HG03565 (cell line): ENCODE measurements around the gene ETFB.
"Not testable (repeated sequence)": the region's sequence is repeated elsewhere in the genome, so short reads cannot be mapped to it uniquely, and the experiment has no call there.

Experiments
- ATAC-seq: cut with Tn5 transposase; IDR thresholded peaks from one replicate; pipeline ENCODE4 v1.9.1; 2021; ENCODE audit warnings: mild to moderate bottlenecking, moderate library complexity; ENCODE audit not compliant: unreplicated experiment

ETFB gene

GRCh38 chr19:51365965-51366388 is at the start of gene ETFB:
TSS of gene ETFB (minus strand) at chr19:51366388. CDS start at chr19:51366326, 62 bp downstream.
- ATAC-seq, result no peak

DNA sequence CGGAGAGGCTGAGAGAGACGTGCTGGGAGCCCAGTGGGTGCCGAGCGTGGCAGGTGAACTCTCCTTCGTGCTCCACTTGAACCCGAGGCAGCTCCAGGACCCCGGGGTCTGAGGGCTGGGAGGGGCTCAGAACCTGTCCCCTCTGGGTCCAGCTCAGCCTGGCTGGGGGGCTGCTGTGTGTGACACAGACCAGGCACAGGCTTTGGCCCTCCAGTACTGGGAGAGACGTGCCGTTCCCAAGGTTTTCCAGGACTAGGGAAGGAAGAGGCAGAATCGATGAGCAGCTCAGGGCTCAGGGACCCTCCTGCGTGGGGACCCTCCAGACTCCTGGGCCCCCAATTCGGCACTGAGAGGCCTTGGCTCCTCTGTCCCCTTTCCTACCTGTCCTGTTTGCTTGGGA is 49.0 kb upstream of the ETFB start:
- ATAC-seq, result no peak

DNA sequence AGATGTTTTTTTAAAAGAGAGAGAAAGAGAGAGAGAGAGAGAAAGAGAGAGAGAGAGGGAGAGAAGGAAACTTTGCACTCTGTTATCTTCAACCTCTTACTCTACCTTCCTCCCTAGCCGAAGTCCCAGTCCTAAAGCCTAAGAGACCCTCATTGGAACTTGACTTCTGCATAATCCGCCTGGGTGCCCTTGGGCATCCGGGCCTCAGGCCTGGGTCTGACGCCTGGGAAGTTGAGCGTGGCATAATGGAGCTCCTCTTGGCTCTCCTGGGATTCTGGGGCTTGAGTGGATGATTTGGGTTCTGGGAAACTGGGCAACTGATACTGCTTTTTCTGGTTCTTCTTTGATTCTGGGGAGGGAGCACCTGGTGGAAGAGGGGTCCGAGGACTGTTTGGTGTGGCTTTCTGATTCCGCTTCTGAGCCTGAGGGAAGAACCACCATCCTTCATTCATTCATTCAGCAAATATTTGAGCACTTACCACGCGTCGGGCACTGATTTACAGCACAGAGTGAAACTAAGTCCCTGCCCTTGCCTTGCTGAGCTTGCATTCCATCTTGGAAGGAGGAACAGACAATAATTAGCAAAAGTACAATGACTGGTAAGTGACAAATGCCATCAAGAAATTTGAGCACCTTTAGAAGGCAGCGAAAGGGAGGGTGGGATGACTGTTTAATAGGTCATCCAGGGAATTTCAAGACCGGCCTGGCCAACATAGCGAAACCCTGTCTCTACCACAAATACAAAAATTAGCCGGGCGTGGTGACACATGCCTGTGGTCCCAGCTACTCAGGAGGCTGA is 45.0 kb upstream of the ETFB start:
- ATAC-seq, result no peak

- ATAC-seq, result no peak
Observed at GRCh38 chr19:51407511-51408131, 41.4 kb upstream of the ETFB start.

DNA sequence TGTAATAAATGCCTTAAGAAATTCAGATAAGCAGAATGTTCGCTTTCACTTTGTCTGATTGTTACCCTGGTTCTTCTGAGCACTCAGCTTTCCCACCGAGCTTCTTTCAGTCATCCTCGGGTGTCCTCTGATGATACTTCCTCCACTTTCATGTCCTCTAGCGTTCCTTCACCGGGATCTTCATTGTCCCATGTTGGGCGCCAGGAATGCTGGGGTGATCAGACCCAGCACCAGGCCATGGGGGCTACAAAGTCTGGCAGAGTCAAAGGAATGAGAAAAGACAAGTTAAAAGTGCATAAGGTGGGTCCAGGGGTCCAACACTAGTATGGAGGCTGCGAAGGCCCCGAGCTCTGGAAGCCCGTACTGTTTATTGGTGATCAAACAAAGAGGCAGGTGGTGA is 35.9 kb upstream of the ETFB start:
- no peak for ATAC-seq

GRCh38 chr19:51399936-51400335 is 33.7 kb upstream of the ETFB start:
- ATAC-seq, result not testable (repeated sequence)

DNA sequence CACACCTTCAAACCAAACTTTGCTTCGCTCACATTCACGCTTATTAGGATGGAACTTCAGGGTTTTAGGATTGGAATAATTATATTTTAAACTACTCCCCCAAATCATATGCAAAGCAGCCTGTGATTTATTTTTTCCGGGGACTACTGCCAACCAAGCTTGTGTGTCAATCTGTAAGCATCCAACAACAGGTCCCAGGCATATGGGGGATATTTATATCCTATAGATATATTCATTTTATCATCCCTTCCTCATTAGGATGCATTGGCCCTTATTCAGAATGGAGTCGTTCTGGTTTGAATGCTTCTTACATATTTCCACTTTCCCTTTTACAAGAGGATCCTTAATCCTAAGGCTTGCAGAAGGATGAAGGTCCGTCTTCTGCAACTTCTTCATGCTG is 33.0 kb upstream of the ETFB start:
- no peak for ATAC-seq

GRCh38 chr19:51398096-51398704 is 32.0 kb upstream of the ETFB start:
- no peak for ATAC-seq

DNA sequence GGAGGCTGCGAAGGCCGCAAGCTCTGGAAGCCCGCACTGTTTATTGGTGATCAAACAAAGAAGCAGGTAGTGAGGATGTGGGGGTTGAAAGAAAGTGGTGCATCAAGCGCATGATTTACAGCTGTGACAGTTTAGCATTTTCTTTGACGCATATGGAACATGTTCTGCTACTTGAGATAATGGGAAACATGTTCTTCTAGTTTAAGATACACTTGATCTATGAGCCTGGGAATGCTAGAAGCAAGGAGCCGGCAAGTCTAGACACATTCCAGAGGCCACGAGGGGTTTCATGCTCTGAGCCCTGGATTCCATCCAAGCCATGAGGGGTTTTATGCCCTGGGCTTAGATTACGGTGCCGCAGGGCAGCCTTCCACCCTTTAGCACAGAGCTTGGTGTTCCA is 31.3 kb upstream of the ETFB start:
- ATAC-seq, result not testable (repeated sequence)

- no peak for ATAC-seq
Observed at GRCh38 chr19:51396175-51396574, 30.0 kb upstream of the ETFB start.

- peak; percentile 81 for ATAC-seq
Observed at GRCh38 chr19:51394050-51394836, 28.1 kb upstream of the ETFB start.

GRCh38 chr19:51392701-51393100 is 26.5 kb upstream of the ETFB start:
- no peak for ATAC-seq

DNA sequence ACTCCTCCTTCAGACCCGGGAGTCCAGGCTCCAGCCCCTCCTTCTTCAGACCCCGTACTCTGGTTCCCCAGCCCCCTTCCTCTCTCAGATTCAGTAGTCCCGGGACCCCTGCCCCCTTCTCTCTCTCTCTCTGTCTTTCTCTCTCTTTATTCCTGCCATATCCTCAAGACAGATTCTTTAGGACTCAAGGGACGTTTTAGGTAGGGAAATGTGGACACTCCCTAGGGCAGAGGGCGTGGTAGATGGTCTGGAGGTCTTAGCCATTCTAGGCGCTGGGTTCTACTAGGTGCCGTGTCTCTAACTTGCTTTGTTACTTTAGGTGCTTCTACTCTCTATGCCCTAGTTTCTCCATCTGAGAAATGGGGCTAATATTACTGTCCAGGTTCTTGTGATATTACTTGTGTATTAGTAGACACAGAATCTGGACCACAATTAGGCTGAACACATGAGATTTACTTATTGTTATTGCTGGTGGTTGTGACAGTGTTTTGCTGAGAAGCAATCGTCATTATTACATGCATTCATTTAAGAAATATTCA is 25.0 kb upstream of the ETFB start:
- no peak for ATAC-seq

GRCh38 chr19:51389143-51389542 is 23.0 kb upstream of the ETFB start:
- no peak for ATAC-seq

DNA sequence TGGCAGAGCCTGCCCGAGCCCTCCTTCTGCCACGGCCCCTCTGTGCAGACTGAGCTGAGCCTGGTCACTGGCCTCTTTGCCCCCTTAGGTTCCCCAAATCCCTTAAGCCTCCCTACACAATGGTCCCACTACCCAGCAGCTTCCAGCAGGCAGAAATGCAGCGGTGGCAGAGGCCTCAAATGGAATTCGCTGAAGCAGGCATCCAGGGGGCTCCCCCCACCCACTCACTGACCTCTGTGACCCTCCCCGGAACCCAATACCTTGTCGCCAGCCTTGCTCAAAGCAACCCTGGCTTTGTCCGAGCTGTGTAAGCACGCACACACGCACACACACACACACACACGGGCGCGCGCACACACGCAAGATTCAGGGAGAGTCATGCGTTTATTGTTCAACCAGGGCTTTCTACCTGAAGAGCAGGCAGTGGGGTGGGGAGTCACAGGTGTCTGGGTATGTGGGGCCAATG is 21.8 kb upstream of the ETFB start, which contains the start of gene LIM2:
TSS of gene LIM2 (minus strand) at position 51 of the 466 bp plus-strand sequence. CDS start 531 bp downstream, outside the sequence.
- no peak for ATAC-seq

- no peak for ATAC-seq
Observed at GRCh38 chr19:51386882-51387520, 20.8 kb upstream of the ETFB start.

DNA sequence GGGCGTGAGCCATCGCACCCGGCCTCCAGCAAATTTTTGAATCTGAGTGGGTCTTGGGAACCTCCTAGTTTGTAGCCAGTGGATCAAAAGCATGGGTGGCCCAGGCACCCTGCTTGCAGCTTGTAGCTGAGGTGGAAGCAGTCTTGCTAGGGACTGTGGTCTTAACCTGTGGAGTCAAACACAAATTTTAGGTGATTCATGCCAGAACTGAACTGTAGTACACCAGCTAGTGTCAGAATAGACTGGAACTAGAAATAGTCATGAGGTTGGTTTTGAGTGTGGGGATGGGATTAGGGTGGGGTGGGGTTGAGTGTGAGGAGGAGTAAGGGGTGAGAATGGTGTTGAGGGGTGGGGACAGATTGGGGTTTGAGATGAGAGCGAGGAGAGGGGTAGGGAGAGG is 15.8 kb upstream of the ETFB start:
- no peak for ATAC-seq

- ATAC-seq, result no peak
Observed at GRCh38 chr19:51380379-51380778, 14.2 kb upstream of the ETFB start.

DNA sequence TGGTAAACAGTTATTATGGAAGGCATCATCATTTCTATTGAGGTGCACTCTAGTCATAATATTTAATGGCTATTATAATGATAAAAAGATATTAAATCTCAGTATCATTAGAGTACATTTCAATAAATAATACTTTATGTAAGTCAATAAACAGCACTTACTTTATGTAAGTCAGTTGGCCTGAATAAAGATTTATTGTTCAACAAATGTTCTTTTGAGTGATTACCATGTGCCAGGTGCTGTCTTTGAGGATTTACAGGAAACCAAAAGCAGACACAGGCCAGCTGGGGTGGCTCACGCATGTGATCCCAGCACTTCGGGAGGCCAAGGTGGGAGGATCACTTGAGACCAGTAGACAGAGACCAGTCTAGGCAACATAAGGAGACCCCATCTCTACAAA is 11.2 kb upstream of the ETFB start:
- no peak for ATAC-seq

DNA sequence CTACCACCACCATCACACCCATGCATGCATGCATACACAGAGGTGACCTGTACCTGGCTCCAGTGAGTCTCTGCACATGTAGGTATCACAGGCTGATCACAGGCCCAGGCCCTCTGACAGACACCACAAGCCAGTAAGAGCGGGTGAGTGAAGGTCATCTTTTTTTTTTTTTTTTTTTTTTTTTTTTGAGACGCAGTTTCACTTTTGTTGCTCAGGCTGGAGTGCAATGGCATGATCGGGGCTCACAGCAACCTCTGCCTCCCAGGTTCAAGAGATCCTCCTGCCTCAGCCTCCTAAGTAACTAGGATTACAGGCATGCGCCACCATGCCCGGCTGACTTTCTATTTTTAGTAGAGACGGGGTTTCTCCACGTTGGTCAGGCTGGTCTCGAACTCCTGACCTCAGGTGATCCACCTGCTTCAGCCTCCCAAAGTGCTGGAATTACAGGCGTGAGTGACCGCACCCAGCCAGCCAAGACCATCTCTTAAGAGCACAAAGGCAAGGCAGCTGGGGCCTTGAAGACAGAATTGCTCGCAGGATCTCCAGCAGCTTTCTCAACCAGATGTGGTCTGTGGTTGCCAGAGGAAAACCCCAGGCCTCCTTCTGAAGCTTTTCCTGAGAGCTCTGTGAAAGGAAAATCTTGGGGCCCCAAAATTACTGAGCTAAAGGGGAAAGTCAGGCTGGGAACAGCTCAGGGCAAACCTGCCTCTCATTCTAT is 9.5 kb upstream of the ETFB start:
- no peak for ATAC-seq
